Measurements from ENCODE around the gene TSC22D2. TPM values are rescaled to one million over a fixed set of nuclear protein-coding genes. Genes with fewer than 3 reads are reported as not detected.

Gene TSC22D2
- total RNA-seq, 1 experiment from 2014 or later, result 26.5 TPM

DNA sequence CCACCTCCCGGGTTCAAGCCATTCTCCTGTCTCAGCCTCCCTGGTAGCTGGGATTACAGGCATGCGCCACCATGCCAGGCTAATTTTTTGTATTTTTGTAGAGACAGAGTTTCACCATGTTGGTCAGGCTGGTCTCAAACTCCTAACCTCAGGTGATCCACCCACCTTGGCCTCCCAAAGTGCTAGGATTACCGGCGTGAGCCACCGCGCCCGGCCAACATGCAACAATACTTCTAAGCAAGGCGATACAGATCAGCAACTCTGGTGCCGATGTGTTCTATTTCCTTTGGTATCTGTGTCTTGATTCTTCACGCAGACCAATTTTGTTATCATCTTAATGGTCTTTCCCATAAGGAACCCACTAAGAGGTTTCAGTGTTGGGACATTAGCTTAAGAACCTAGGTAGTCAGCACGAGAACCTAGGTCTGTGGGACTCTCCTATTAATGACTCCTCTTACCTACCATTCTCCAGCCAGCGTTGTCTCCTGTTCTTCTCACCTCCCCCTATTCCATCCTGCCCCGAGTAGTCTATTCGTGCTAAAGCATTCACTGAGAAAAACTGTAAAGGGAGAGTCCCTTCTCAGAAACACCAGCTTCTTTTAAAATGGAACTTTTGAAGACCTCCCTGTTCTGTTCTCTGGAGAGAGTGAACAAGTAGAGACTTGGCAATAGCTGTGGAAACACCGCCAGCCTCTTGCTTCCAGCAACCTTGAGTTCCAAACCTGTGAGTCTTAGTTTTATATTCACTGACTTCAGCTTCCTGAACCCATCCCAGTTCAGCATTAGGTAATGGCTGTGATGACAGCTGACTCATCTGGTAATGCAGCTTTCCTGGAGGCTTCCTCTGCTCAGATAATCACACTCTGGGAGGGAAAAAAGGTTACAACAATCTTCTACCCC is 61.2 kb downstream of the TSC22D2 start:
- Histone ChIP-seq H2BK120ac (ENCODE audit: low read depth, low read length, poor library complexity, severe bottlenecking) (no peak overlapping the region), H3K14ac (ENCODE audit: insufficient read depth, low read length) (no peak overlapping the region), H4K5ac (ENCODE audit: insufficient read length, low read depth, low read length) (no peak overlapping the region), H3K9ac (ENCODE audit: extremely low read depth, insufficient read length, low read length) (no peak overlapping the region), H3K9me3 (ENCODE audit: control insufficient read depth, low read depth, low read length) (no peaks in the 10 kb centered on the region), H2BK15ac (ENCODE audit: low read depth, low read length) (no peak overlapping the region), H3K4me2 (ENCODE audit: insufficient read depth, insufficient read length, low read length) (no peak overlapping the region), H3K23ac (ENCODE audit: insufficient read length, low read depth, low read length) (no peak overlapping the region), H3K18ac (ENCODE audit: insufficient read length, low read depth, low read length) (no peak overlapping the region), H2BK5ac (ENCODE audit: insufficient read length, low read length) (no peak overlapping the region), H3K4ac (ENCODE audit: low read depth, low read length) (no peak overlapping the region), H2BK12ac (ENCODE audit: insufficient read length, low read depth, low read length) (no peak overlapping the region), H3T11ph (ENCODE audit: low read length) (no peak overlapping the region), H2AFZ (ENCODE audit: low read length) (no peak overlapping the region), H3K79me1 (ENCODE audit: insufficient read depth, low read depth, low read length, poor library complexity, severe bottlenecking) (no peaks in the 10 kb centered on the region), H3K27me3 (ENCODE audit: insufficient read depth, low read length) (no peaks in the 10 kb centered on the region), H3K23me2 (ENCODE audit: insufficient read length, low read depth, low read length, poor library complexity, severe bottlenecking) (no peaks in the 10 kb centered on the region), H4K8ac (replicated peaks; ENCODE audit: insufficient read length, low read depth, low read length) (no peak overlapping the region), H2AK5ac (ENCODE audit: insufficient read length, low read length) (no peak overlapping the region), H2BK20ac (ENCODE audit: low read depth, low read length, poor library complexity, severe bottlenecking) (no peak overlapping the region), H3K4me1 (ENCODE audit: insufficient read depth, low read length) (no peaks in the 10 kb centered on the region), H4K91ac (ENCODE audit: insufficient read length, low read depth, low read length) (no peak overlapping the region), H4K20me1 (ENCODE audit: control insufficient read depth, insufficient read depth, insufficient read length) (no peaks in the 10 kb centered on the region), H3K56ac (ENCODE audit: insufficient read length, low read depth, low read length) (no peak overlapping the region), H3K27ac (ENCODE audit: insufficient read length, low read depth, low read length) (no peak overlapping the region), H3K79me2 (ENCODE audit: insufficient read depth, low read length) (no peaks in the 10 kb centered on the region)
- no CpG with 5 or more reads among the region's 15 CpGs for WGBS (ENCODE audit: extremely low coverage, insufficient read length, low lambda C conversion rate)
- DNase-seq, result peak; percentile 31
- 0 out of 5 replicates have a peak, but pooled peaks cover 0 to 9% of the 10 kb centered on the region in 2 experiments for H3K9me3 Mint-ChIP-seq
- H3K27ac Mint-ChIP-seq, result peak overlapping the region in 1 of 3 experiments; percentile 41; a peak in 1 of 7 replicates
- H3K4me3 Mint-ChIP-seq, result no peak overlapping the region; a peak in 1 of 5 replicates
- H3K27me3 Mint-ChIP-seq (ENCODE audit: low read depth), result no peaks in the 10 kb centered on the region
- H3K36me3 Mint-ChIP-seq (ENCODE audit: insufficient read depth in 1 of 3, low read depth in 3 of 3), result 0 out of 7 replicates have a peak, but pooled peaks cover 0 to 3% (median 0%) of the 10 kb centered on the region in 3 experiments
- TF ChIP-seq CTCF (conservative IDR thresholded peaks at IDR 0.05), result no peak
- peaks cover 27 to 28% of the 10 kb centered on the region in 2 experiments for H3K4me1 Mint-ChIP-seq

All from H9 (cell line).